Heart right ventricle (tissue), 16 donors: Measurements from ENCODE around the gene LRCH1. TPM values are rescaled to one million over a fixed set of nuclear protein-coding genes. Genes with fewer than 3 reads are reported as not detected.

Source experiments
- ATAC-seq, 8 donors: fragments of 200-7000 bp; cut with Tn5 transposase; one replicate each; pipeline ENCODE4 v1.9.1; 2020; ENCODE audit warnings: mild to moderate bottlenecking in 8 of 8, moderate library complexity in 8 of 8, moderate number of reproducible peaks in 1 of 8
- DNase-seq, 2 donors: peaks; one replicate each; pipeline ENCODE4 v3.0.0-alpha.2; 2020
- H3K27ac ChIP-seq, 10 donors: fragments of 200-600 bp; sonication (generic) in 2 of 10; one replicate each; pipeline versions ENCODE4 v1.5.0 to v1.8.0; 2020 to 2022; ENCODE audit warnings: mild to moderate bottlenecking in 3 of 10
- H3K27me3 ChIP-seq, 7 donors: fragments of 200-600 bp; one replicate each; pipeline ENCODE4 v1.8.0; 2021 to 2022; ENCODE audit warnings: mild to moderate bottlenecking in 2 of 7
- H3K36me3 ChIP-seq, 9 donors: fragments of 200-600 bp; sonication (generic) in 1 of 9; one replicate each; pipeline versions ENCODE4 v1.5.0 to v1.8.0; 2020 to 2022; ENCODE audit warnings: mild to moderate bottlenecking in 2 of 9
- H3K4me1 ChIP-seq, 9 donors: fragments of 200-600 bp; sonication (generic) in 1 of 9; one replicate each; pipeline versions ENCODE4 v1.5.0 to v1.8.0; 2020 to 2022; ENCODE audit warnings: mild to moderate bottlenecking in 4 of 9
- H3K4me3 ChIP-seq, 10 donors: fragments of 200-600 bp; sonication (generic) in 2 of 10; one replicate each; pipeline versions ENCODE4 v1.5.0 to v1.8.0; 2020 to 2022; ENCODE audit warnings: mild to moderate bottlenecking in 7 of 10, moderate library complexity in 2 of 10
- H3K9me3 ChIP-seq, 11 donors: fragments of 200-600 bp in 10 of 11; sonication (generic) in 2 of 11; one replicate each; pipeline versions ENCODE4 v1.5.0 to v1.8.0; 2013 to 2022; ENCODE audit warnings: mild to moderate bottlenecking in 2 of 11, control low read depth in 1 of 11, moderate library complexity in 1 of 11
- WGBS, 2 donors: extraction: QIAGEN DNeasy Blood & Tissue Kit; methylation state at CpG; one replicate each; pipeline ENCODE4 v1.1.7; 2013; ENCODE audit warnings: inconsistent platforms in 1 of 2; 5-methylcytosine and 5-hydroxymethylcytosine counted together
- intact Hi-C, 10 donors: fragments of 100-400 bp; cut with DNase I; formaldehyde crosslinking; loops; one replicate each; pipeline versions ENCODE4 v1.11.1 to v1.14.2; 2022
- polyA plus RNA-seq, 2 donors: library from polyadenylated mRNA; stranded (reverse); fragments of 200-250 nt; gene quantifications; one replicate each; pipeline ENCODE4 v1.2.3, GENCODE V29; 2013
- total RNA-seq, 10 donors: library from RNA; stranded (reverse); fragmentation: NEBNext Ultra II Directional in 3 of 10; extraction: Animal tissue kit (Norgen Biotek cat#: 25700) in 3 of 10; gene quantifications; one replicate each; pipeline versions ENCODE4 v1.2.1 to v1.2.4, GENCODE V29; 2021 to 2023
- TF ChIP-seq, protein P1 (sequence below), 9 donors: fragments of 200-600 bp; sonication (generic) in 2 of 9; IDR thresholded peaks; one replicate each; pipeline versions ENCODE4 v1.5.0 to v1.8.0; 2021 to 2022; ENCODE audit warnings: antibody characterized with exemption in 9 of 9, mild to moderate bottlenecking in 5 of 9, moderate library complexity in 1 of 9
- donor health status: Arrhythmogenic right ventricular cardiomyopathy.
- donor health status: ischemic (EF 13 %, LVEDD 7.1; RV severe dilation, severe dysfunction).
- donor health status: healthy with polysubstance abuse.
- donor health status: DM: no; HTN: yes; CAD: no.
- donor health status: DM: no; HTN: no; CAD: no.
- donor health status: ischemic (EF 25% LVEDD 6.9; RV normal size, moderate dysfunction).
- donor health status: ischemic (EF 25% LVEDD 5.7; RV mildly dilated, moderate dysfunction).
- donor health status: healthy.
- donor health status: DM: yes; HTN: yes; CAD: no.
- donor health status: Ischemic cardiomyopathy.
- donor health status: ischemic (EF 35%, LVEDD 5.7; RV mildly dilated, moderate dysfunction).
- donor health status: nonischemic (EF 11% LVEDD 7.7; RV severe dilation, severe dysfunction).
- donor health status: DM: yes; HTN: yes; CAD: no.
- donor health status: PGD.
- donor health status: ischemic (EF 29% LVEDD 5.4; RV normal size, mild dysfunction).
- donor health status: nonischemic (EF 23%, LVEDD 6.1; RV moderate dilation, normal function).

Gene LRCH1
- total and polyA plus RNA-seq, 12 donors: 4.1 to 20.3 (median 13.1) TPM

DNA sequence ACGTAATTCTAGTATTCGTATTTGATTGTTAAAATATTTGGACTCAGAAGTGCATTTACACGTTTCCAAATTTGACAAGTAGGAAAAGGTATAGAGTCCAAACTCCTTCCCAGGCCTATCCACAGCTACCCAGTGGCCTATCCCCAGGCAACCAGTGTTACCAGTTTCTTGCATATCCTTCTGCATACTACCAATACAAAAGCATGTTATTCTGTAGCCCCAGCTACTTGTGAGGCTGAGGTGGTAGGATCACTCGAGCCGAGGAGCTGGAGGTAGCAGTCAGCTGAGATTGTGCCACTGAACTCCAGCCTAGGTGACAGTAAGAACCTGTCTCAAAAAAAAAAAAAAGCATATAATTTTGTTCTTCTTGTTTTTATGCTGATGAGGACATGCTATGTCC, 67.1 kb downstream of the LRCH1 start:
- Histone ChIP-seq H3K4me3 (no peak overlapping the region), H3K36me3 (no peaks in the 10 kb centered on the region), H3K9me3 (no peaks in the 10 kb centered on the region), H3K27ac (no peak overlapping the region), H3K27me3 (no peaks in the 10 kb centered on the region), H3K4me1 (peaks cover 8 to 100% (median 74%) of the 10 kb centered on the region in 9 donors)
- 94 to 97% methylated on average over 5 of the region's 5 CpGs for WGBS, 2 donors
- ATAC-seq: no peak
- TF ChIP-seq, protein P1, sequence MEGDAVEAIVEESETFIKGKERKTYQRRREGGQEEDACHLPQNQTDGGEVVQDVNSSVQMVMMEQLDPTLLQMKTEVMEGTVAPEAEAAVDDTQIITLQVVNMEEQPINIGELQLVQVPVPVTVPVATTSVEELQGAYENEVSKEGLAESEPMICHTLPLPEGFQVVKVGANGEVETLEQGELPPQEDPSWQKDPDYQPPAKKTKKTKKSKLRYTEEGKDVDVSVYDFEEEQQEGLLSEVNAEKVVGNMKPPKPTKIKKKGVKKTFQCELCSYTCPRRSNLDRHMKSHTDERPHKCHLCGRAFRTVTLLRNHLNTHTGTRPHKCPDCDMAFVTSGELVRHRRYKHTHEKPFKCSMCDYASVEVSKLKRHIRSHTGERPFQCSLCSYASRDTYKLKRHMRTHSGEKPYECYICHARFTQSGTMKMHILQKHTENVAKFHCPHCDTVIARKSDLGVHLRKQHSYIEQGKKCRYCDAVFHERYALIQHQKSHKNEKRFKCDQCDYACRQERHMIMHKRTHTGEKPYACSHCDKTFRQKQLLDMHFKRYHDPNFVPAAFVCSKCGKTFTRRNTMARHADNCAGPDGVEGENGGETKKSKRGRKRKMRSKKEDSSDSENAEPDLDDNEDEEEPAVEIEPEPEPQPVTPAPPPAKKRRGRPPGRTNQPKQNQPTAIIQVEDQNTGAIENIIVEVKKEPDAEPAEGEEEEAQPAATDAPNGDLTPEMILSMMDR (IDR thresholded peaks at IDR 0.05): no peak
- intact Hi-C loops: no loop called here
- no peak for DNase-seq

DNA sequence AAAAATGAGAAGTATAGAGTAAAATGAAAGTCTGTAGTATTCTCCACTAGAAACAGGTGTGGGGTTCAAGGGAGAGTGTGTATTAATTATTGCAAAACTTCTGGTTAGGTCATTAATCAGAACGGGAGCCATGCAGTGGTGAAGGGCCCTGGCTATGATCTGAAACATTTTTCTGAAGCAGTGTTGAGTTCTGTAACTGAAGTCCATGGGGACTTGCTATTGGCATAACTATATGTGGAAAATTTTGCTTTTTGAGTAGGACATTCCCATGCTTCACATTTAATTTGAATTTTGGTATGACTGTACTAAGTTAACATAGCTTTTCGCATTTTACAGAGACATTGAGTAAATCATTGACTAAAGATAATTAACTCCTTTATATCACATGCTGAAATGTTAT, 67.5 kb downstream of the LRCH1 start:
- Histone ChIP-seq H3K27ac (no peak overlapping the region), H3K4me1 (peaks cover 8 to 100% (median 72%) of the 10 kb centered on the region in 9 donors), H3K9me3 (no peaks in the 10 kb centered on the region), H3K36me3 (no peaks in the 10 kb centered on the region), H3K4me3 (no peak overlapping the region), H3K27me3 (no peaks in the 10 kb centered on the region)
- 58 to 79% methylated on average over 2 of the region's 2 CpGs for WGBS, 2 donors
- TF ChIP-seq, protein P1 (IDR thresholded peaks at IDR 0.05): no peak
- intact Hi-C loops: no loop called here
- DNase-seq (no peak), ATAC-seq (no peak)

DNA sequence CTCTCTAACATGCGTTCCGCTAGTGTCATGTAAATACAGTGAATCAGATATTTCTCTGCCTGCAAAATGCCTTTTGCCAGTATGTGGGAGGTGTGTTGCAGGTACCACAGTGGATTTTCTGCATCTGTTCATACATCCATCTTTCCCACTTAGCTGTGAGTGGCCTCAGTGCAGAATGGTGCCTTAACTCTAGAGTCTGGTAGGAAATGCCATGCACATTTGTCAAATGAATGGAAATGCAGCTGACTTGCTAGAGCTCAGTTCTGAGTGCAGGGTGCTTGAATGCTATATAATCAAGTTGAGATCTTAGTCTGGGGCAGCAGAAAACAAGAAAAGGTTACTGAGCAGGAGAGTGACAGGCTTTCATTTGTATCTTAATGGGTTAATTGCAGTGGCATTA, 68.2 kb downstream of the LRCH1 start:
- H3K27ac ChIP-seq: no peak overlapping the region
- ATAC-seq (no peak), DNase-seq (no peak)
- no peaks in the 10 kb centered on the region for H3K36me3 ChIP-seq
- peaks cover 8 to 100% (median 66%) of the 10 kb centered on the region in 9 donors for H3K4me1 ChIP-seq
- H3K4me3 ChIP-seq: no peak overlapping the region
- H3K27me3 ChIP-seq: no peaks in the 10 kb centered on the region
- 96 to 98% methylated on average over 2 of the region's 2 CpGs for WGBS, 2 donors
- TF ChIP-seq, protein P1 (IDR thresholded peaks at IDR 0.05): no peak
- intact Hi-C loops: no loop called here
- H3K9me3 ChIP-seq: no peaks in the 10 kb centered on the region

DNA sequence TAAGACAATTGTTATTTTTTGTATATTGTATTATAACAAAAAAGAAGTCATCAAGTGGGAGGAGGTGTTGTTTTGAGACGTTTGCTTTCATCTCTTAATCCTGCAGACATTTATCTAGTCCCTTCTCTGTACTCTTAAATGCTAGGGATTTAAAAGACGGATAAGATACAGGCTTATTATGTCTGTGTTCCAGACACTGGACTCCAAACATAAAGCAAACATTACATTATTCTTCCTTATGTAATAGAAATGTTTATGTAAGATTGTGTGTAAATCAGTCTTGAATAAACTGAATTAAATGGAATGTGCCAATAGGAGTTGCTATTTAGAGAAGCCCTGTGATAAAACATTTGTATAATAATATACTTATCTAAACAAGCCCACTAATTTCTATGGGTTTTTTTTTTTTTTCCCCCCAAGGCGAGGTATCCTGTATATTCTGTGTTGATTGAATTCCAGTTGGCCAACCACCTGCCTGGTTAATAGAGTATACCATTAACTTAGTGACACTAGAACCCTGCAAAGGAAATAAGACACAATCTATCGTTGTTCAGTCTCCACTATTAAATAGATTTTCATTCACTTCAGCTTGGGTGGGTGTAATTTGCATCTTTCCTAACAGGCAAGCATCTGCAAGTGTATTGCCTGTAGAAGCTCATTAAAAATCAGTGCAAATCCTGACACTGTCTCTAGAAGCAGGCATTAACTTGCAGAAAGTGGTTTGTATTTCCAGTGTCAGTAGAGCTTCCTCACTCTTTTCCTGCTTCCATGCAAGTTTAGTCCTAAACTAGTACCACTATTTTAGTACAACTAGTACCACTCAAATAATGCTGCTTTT, 69.0 kb downstream of the LRCH1 start:
- Histone ChIP-seq H3K4me3 (no peak overlapping the region), H3K4me1 (peaks cover 8 to 99% (median 63%) of the 10 kb centered on the region in 9 donors), H3K27ac (peak overlapping the region in 3 of 10 donors; percentile 17 to 52 (median 40)), H3K27me3 (no peaks in the 10 kb centered on the region), H3K9me3 (no peaks in the 10 kb centered on the region), H3K36me3 (no peaks in the 10 kb centered on the region)
- 74 to 81% methylated on average over 4 of the region's 4 CpGs for WGBS, 2 donors
- TF ChIP-seq, protein P1 (IDR thresholded peaks at IDR 0.05): no peak
- DNase-seq (no peak), ATAC-seq (no peak)
- intact Hi-C loops: no loop called here
